ENCODE data around the gene HEATR5A.

Gene HEATR5A

GRCh38 chr14:31360919-31361662 is 59.3 kb downstream of the HEATR5A start:
- H3K4me3 ChIP-seq (ENCODE audit: low read depth, low read length): no peak overlapping the region
- no peak for DNase-seq (ENCODE audit: low read depth)
- no peak for TF ChIP-seq CTCF (IDR thresholded peaks at IDR 0.05; ENCODE audit: low read depth, low read length, missing control alignments)

- TF ChIP-seq CTCF (IDR thresholded peaks at IDR 0.05; ENCODE audit: low read depth, low read length, missing control alignments): no peak
- no peak for DNase-seq (ENCODE audit: low read depth)
Observed at GRCh38 chr14:31357279-31357678, 63.1 kb downstream of the HEATR5A start.

GRCh38 chr14:31346097-31346496 is 74.3 kb downstream of the HEATR5A start:
- TF ChIP-seq CTCF (IDR thresholded peaks at IDR 0.05; ENCODE audit: low read depth, low read length, missing control alignments): no peak
- no peak overlapping the region for H3K4me3 ChIP-seq (ENCODE audit: low read depth, low read length)
- DNase-seq (ENCODE audit: low read depth): no peak

More at GRCh38 chr14:31357279-31357678, 63.1 kb downstream of the HEATR5A start:
- H3K4me3 ChIP-seq (ENCODE audit: low read depth, low read length): no peak overlapping the region

- TF ChIP-seq CTCF (IDR thresholded peaks at IDR 0.05; ENCODE audit: low read depth, low read length, missing control alignments): no peak
- no peak overlapping the region for H3K4me3 ChIP-seq (ENCODE audit: low read depth, low read length)
- DNase-seq (ENCODE audit: low read depth): no peak
Observed at GRCh38 chr14:31341280-31341679, 79.1 kb downstream of the HEATR5A start.

- no peak for TF ChIP-seq CTCF (IDR thresholded peaks at IDR 0.05; ENCODE audit: low read depth, low read length, missing control alignments)
- no peak overlapping the region for H3K4me3 ChIP-seq (ENCODE audit: low read depth, low read length)
- DNase-seq (ENCODE audit: low read depth): no peak
Observed at GRCh38 chr14:31340297-31341063, 79.9 kb downstream of the HEATR5A start.

- H3K4me3 ChIP-seq (ENCODE audit: low read depth, low read length): no peak overlapping the region
- TF ChIP-seq CTCF (IDR thresholded peaks at IDR 0.05; ENCODE audit: low read depth, low read length, missing control alignments): no peak
- no peak for DNase-seq (ENCODE audit: low read depth)
Observed at GRCh38 chr14:31339743-31340142, 80.6 kb downstream of the HEATR5A start.
